ENCODE data around the gene ARHGAP42.
A peak's percentile ranks its signal among the peaks of the same experiment; 100 is the strongest.

The ARHGAP42 gene

GRCh38 chr11:100841711-100842407 is 154.8 kb downstream of the ARHGAP42 start:
- DNase-seq = no peak

- no peak for DNase-seq
Measured at GRCh38 chr11:100847696-100848216, 160.7 kb downstream of the ARHGAP42 start.

GRCh38 chr11:100849009-100849900 is 162.2 kb downstream of the ARHGAP42 start:
- peak; percentile 95 for DNase-seq

- no peak for DNase-seq
Measured at GRCh38 chr11:100849901-100850235, 162.8 kb downstream of the ARHGAP42 start.

GRCh38 chr11:100851147-100851546 is 164.1 kb downstream of the ARHGAP42 start:
- DNase-seq = peak; percentile 66

- DNase-seq = no peak
Measured at GRCh38 chr11:100851584-100852152, 164.6 kb downstream of the ARHGAP42 start.

GRCh38 chr11:100855466-100856067 is 168.5 kb downstream of the ARHGAP42 start:
- DNase-seq = peak; percentile 72

- DNase-seq = no peak
Measured at GRCh38 chr11:100857236-100858005, 170.3 kb downstream of the ARHGAP42 start.

GRCh38 chr11:100860318-100861155 is 173.4 kb downstream of the ARHGAP42 start:
- no peak for DNase-seq

GRCh38 chr11:100861212-100861611 is 174.1 kb downstream of the ARHGAP42 start:
- DNase-seq = no peak

- peak; percentile 83 for DNase-seq
Measured at GRCh38 chr11:100863080-100863581, 176.0 kb downstream of the ARHGAP42 start.

- no peak for DNase-seq
Measured at GRCh38 chr11:100865443-100866065, 178.5 kb downstream of the ARHGAP42 start.

- DNase-seq = no peak
Measured at GRCh38 chr11:100866453-100866852, 179.4 kb downstream of the ARHGAP42 start.

- DNase-seq = no peak
Measured at GRCh38 chr11:100867606-100868005, 180.5 kb downstream of the ARHGAP42 start.

GRCh38 chr11:100869328-100869727 is 182.2 kb downstream of the ARHGAP42 start:
- DNase-seq = no peak

- DNase-seq = no peak
Measured at GRCh38 chr11:100870138-100870537, 183.1 kb downstream of the ARHGAP42 start.

GRCh38 chr11:100872951-100873740 is 186.1 kb downstream of the ARHGAP42 start:
- peak; percentile 36 for DNase-seq

GRCh38 chr11:100874203-100874602 is 187.1 kb downstream of the ARHGAP42 start:
- no peak for DNase-seq

GRCh38 chr11:100875521-100875869 is 188.4 kb downstream of the ARHGAP42 start:
- DNase-seq = no peak
